Left cardiac atrium (tissue), 4 donors: Measurements from ENCODE around the gene PARN. TPM values are rescaled to one million over a fixed set of nuclear protein-coding genes. Genes with fewer than 3 reads are reported as not detected.
"Not testable (repeated sequence)": the region's sequence is repeated elsewhere in the genome, so short reads cannot be mapped to it uniquely, and the experiment has no call there.

Experiments
- ATAC-seq, 2 donors: fragments of 200-7000 bp; cut with Tn5 transposase; one replicate each; pipeline ENCODE4 v1.9.1; 2020; ENCODE audit warnings: mild to moderate bottlenecking in 2 of 2, moderate library complexity in 2 of 2
- DNase-seq: peaks from one replicate; pipeline ENCODE4 v3.0.0-alpha.2; 2020
- intact Hi-C, 2 donors: fragments of 100-400 bp; cut with DNase I; formaldehyde crosslinking; loops; one replicate each; pipeline versions ENCODE4 v1.14.1 to v1.15.1; 2022 to 2023
- long read RNA-seq: library from polyadenylated mRNA; unstranded; transcript quantifications from one replicate; pipeline ENCODE4 v2.0.0, GENCODE V29; 2021
- total RNA-seq, 2 donors: library from RNA; stranded (reverse); fragmentation: NEBNext Ultra II Directional; extraction: Animal tissue kit (Norgen Biotek cat#: 25700); gene quantifications; one replicate each; pipeline ENCODE4 v1.2.1, GENCODE V29; 2021
- donor health status: DM: no; HTN: yes; CAD: no.
- donor health status: DM: no; HTN: yes; CAD: no; lungs with severe emphysema.
- donor health status: DM: yes; HTN: yes; CAD: no.
- donor health status: Dilated cardiomyopathy.

PARN gene
- total RNA-seq = 10 to 100 TPM; 17.3 to 18.9 TPM
- long read RNA-seq, transcript PARN-203 (24 exons, 3,078 nt) = major isoform, 32 of 50 reads
- long read RNA-seq, partial matches to known transcripts = 4 of 50 reads
- long read RNA-seq, other reads (novel, unspliced or antisense) = 12 of 50 reads

GRCh38 chr16:14629919-14630619 lies at the start of gene PARN:
TSS of gene PARN (minus strand) at chr16:14630260. CDS start at chr16:14630125, 135 bp downstream.
- intact Hi-C loops = no loop called here
- peak; percentile 98 for DNase-seq
- peak; percentile 83 for ATAC-seq

- intact Hi-C loops = no loop called here
- ATAC-seq (no peak), DNase-seq (no peak)
Observed at GRCh38 chr16:14678748-14679497, 48.9 kb upstream of the PARN start.

- DNase-seq (no peak), ATAC-seq (no peak)
- intact Hi-C loops = no loop called here
Observed at GRCh38 chr16:14677627-14678026, 47.6 kb upstream of the PARN start.

- DNase-seq = no peak
- no peak for ATAC-seq
- intact Hi-C loops = no loop called here
Observed at GRCh38 chr16:14676633-14677032, 46.6 kb upstream of the PARN start.

GRCh38 chr16:14672403-14672971 lies 42.4 kb upstream of the PARN start:
- ATAC-seq = no peak
- intact Hi-C loops = no loop called here
- no peak for DNase-seq

GRCh38 chr16:14669776-14670175 lies 39.7 kb upstream of the PARN start:
- intact Hi-C loops = no loop called here
- no peak for DNase-seq
- ATAC-seq = peak in 1 of 2 donors; percentile 49

- intact Hi-C loops = no loop called here
- ATAC-seq = no peak
- DNase-seq = no peak
Observed at GRCh38 chr16:14668556-14669223, 38.6 kb upstream of the PARN start.

- no peak for DNase-seq
- ATAC-seq = no peak
Observed at GRCh38 chr16:14667347-14668266, 37.5 kb upstream of the PARN start.

GRCh38 chr16:14658063-14658462 lies 28.0 kb upstream of the PARN start:
- intact Hi-C loops = no loop called here
- no peak for DNase-seq
- no peak for ATAC-seq

More at GRCh38 chr16:14667347-14668266, 37.5 kb upstream of the PARN start:
- intact Hi-C loops = no loop called here

- no peak for DNase-seq
- intact Hi-C loops = no loop called here
- no peak for ATAC-seq
Observed at GRCh38 chr16:14652726-14653125, 22.7 kb upstream of the PARN start.

GRCh38 chr16:14650629-14651028 lies 20.6 kb upstream of the PARN start:
- ATAC-seq = no peak
- no peak for DNase-seq
- intact Hi-C loops = no loop called here

GRCh38 chr16:14649816-14650215 lies 19.8 kb upstream of the PARN start:
- DNase-seq (no peak), ATAC-seq (no peak)
- intact Hi-C loops = no loop called here

GRCh38 chr16:14641926-14642325 lies 11.9 kb upstream of the PARN start:
- DNase-seq = no peak
- no peak for ATAC-seq
- intact Hi-C loops = no loop called here

GRCh38 chr16:14641206-14641605 lies 11.1 kb upstream of the PARN start:
- no peak for ATAC-seq
- DNase-seq = no peak
- intact Hi-C loops = no loop called here

- ATAC-seq (no peak), DNase-seq (no peak)
- intact Hi-C loops = no loop called here
Observed at GRCh38 chr16:14640538-14640937, 10.5 kb upstream of the PARN start.

- ATAC-seq, DNase-seq, intact Hi-C loops: not testable (repeated sequence)
Observed at GRCh38 chr16:14636951-14637240, 6.8 kb upstream of the PARN start.

- intact Hi-C loops, DNase-seq, ATAC-seq: not testable (repeated sequence)
Observed at GRCh38 chr16:14636179-14636950, 6.3 kb upstream of the PARN start.
